IPS-20b (cell line): ENCODE measurements around the gene MYO5B.

Source experiments
- H3K27ac ChIP-seq: one replicate; pipeline ENCODE4 v1.5.1; 2013; ENCODE audit warnings: low read length
- H3K27me3 ChIP-seq: 2 replicates; pipeline ENCODE4 v1.6.1; 2013; ENCODE audit warnings: mild to moderate bottlenecking, low read length, inconsistent platforms; ENCODE audit not compliant: insufficient read depth
- H3K36me3 ChIP-seq: 2 replicates; pipeline ENCODE4 v1.6.1; 2013; ENCODE audit warnings: low read depth, mild to moderate bottlenecking, inconsistent platforms, low read length, moderate library complexity; ENCODE audit not compliant: insufficient read depth
- H3K4me1 ChIP-seq: 2 replicates; pipeline ENCODE4 v1.6.1; 2013; ENCODE audit warnings: mild to moderate bottlenecking, control low read depth, inconsistent platforms, low read length, moderate library complexity; ENCODE audit not compliant: insufficient read depth
- H3K4me3 ChIP-seq: 2 replicates; pipeline ENCODE4 v1.5.1; 2013; ENCODE audit warnings: mild to moderate bottlenecking, low read length, inconsistent platforms
- H3K9ac ChIP-seq: 2 replicates; pipeline ENCODE4 v1.6.1; 2013; ENCODE audit warnings: low read depth, mild to moderate bottlenecking, inconsistent platforms, low read length, moderate library complexity
- H3K9me3 ChIP-seq: 2 replicates; pipeline ENCODE4 v1.6.1; 2013; ENCODE audit warnings: mild to moderate bottlenecking, low read depth, low read length, inconsistent platforms; ENCODE audit not compliant: insufficient read depth

The MYO5B gene

GRCh38 chr18:50056185-50056584 is 138.8 kb downstream of the MYO5B start:
- H3K27ac ChIP-seq: no peak overlapping the region
- no peak overlapping the region for H3K9ac ChIP-seq
- no peaks in the 10 kb centered on the region for H3K4me1 ChIP-seq
- no peak overlapping the region for H3K4me3 ChIP-seq
- H3K36me3 ChIP-seq: no peaks in the 10 kb centered on the region
- H3K27me3 ChIP-seq: no peaks in the 10 kb centered on the region
- no peaks in the 10 kb centered on the region for H3K9me3 ChIP-seq

DNA sequence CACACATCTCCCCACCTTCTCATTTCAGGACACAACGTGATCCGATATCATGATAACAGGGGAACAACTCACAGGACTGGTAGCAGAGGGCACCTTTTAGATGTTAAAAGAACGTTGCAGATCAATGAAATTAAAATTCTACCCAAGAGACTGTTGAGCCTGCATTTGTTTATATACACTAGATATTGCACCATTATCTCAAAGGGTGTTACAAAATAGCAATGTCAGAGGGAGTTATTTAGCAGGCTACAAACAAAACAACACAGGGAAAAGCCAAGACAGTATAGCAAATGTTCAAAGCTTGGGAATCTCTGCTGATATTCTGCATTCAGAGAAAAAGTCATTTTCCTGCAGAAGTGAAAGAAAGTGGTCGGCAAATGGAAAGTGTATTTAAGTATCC is 139.5 kb downstream of the MYO5B start:
- Histone ChIP-seq H3K27me3 (no peaks in the 10 kb centered on the region), H3K9me3 (no peaks in the 10 kb centered on the region), H3K9ac (no peak overlapping the region), H3K4me1 (no peaks in the 10 kb centered on the region), H3K27ac (no peak overlapping the region), H3K4me3 (no peak overlapping the region), H3K36me3 (no peaks in the 10 kb centered on the region)

DNA sequence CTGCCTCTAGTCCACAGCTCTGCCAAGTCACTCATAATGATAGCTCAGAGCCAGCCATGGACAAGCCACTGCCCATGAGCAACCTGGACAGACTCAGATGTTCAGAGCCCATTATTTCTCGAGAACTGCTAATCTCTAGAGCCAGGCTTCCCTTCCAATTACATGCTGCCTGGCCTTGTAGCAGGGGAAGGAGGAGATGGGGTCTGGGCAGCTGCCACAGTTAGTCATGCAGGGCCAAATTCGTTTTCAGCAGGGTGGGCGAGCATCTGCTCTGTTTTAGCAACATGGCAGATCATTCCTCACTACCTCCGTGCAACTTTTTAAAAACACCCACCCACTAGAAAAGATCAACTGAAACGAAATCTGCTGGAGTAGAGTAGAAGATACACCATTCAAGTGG is 141.8 kb downstream of the MYO5B start:
- H3K4me1 ChIP-seq: no peaks in the 10 kb centered on the region
- no peak overlapping the region for H3K27ac ChIP-seq
- no peaks in the 10 kb centered on the region for H3K36me3 ChIP-seq
- no peaks in the 10 kb centered on the region for H3K9me3 ChIP-seq
- H3K4me3 ChIP-seq: no peak overlapping the region
- no peaks in the 10 kb centered on the region for H3K27me3 ChIP-seq
- no peak overlapping the region for H3K9ac ChIP-seq

DNA sequence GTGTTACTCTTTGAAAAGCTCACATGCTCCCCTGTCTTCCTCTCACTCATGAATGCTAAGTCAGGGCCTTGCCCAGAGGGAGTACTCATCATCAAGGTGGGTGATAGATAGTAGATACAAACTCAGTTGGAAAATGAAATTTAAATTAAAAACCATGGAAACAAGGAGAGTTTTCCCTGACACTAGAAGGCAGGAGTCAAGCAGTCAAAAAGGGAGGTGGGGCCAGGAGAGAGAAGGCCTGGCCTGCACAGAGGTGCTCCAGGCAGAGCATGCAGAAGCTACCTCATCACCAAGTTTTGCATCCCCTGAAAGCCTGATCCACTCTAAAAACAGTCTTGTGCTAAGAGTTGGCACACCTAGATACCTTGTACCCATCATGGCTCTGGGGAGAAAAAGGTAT is 143.7 kb downstream of the MYO5B start:
- no peak overlapping the region for H3K4me3 ChIP-seq
- no peaks in the 10 kb centered on the region for H3K4me1 ChIP-seq
- H3K36me3 ChIP-seq: no peaks in the 10 kb centered on the region
- no peak overlapping the region for H3K27ac ChIP-seq
- no peak overlapping the region for H3K9ac ChIP-seq
- H3K27me3 ChIP-seq: no peaks in the 10 kb centered on the region
- no peaks in the 10 kb centered on the region for H3K9me3 ChIP-seq

- Histone ChIP-seq H3K4me1 (no peaks in the 10 kb centered on the region), H3K9me3 (no peaks in the 10 kb centered on the region), H3K4me3 (no peak overlapping the region), H3K27me3 (no peaks in the 10 kb centered on the region), H3K27ac (no peak overlapping the region), H3K36me3 (no peaks in the 10 kb centered on the region), H3K9ac (no peak overlapping the region)
These were observed 149.8 kb downstream of the MYO5B start for GRCh38 chr18:50045126-50045525.

GRCh38 chr18:50044402-50044801 is 150.5 kb downstream of the MYO5B start:
- Histone ChIP-seq H3K27ac (no peak overlapping the region), H3K9ac (no peak overlapping the region), H3K4me3 (no peak overlapping the region), H3K4me1 (no peaks in the 10 kb centered on the region), H3K36me3 (no peaks in the 10 kb centered on the region), H3K9me3 (no peaks in the 10 kb centered on the region), H3K27me3 (no peaks in the 10 kb centered on the region)

- no peaks in the 10 kb centered on the region for H3K27me3 ChIP-seq
- H3K4me3 ChIP-seq: no peak overlapping the region
- no peaks in the 10 kb centered on the region for H3K9me3 ChIP-seq
- H3K9ac ChIP-seq: no peak overlapping the region
- no peaks in the 10 kb centered on the region for H3K4me1 ChIP-seq
- no peak overlapping the region for H3K27ac ChIP-seq
- no peaks in the 10 kb centered on the region for H3K36me3 ChIP-seq
These were observed 152.3 kb downstream of the MYO5B start for GRCh38 chr18:50042611-50043010.

DNA sequence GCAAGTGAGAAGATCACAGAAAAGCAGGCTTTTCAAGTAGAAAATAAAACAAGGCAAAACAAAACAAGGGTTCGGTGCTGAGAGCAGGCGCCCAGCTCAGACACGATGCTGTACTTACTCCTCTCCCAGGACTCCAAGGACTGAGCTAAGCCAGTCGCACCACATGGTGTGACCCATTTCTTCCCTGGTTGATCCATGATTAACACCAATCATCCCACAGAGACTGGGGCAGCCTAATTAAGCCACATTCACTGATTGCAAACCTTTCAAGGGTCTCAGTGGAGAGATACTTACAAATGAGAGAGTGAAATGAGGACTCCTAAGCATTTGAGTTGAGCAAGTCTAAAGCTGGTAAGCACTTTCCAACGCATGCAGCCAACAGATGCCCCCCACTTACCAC is 155.2 kb downstream of the MYO5B start:
- H3K27ac ChIP-seq: no peak overlapping the region
- H3K4me1 ChIP-seq: no peaks in the 10 kb centered on the region
- no peaks in the 10 kb centered on the region for H3K36me3 ChIP-seq
- no peaks in the 10 kb centered on the region for H3K9me3 ChIP-seq
- no peaks in the 10 kb centered on the region for H3K27me3 ChIP-seq
- no peak overlapping the region for H3K4me3 ChIP-seq
- H3K9ac ChIP-seq: no peak overlapping the region

DNA sequence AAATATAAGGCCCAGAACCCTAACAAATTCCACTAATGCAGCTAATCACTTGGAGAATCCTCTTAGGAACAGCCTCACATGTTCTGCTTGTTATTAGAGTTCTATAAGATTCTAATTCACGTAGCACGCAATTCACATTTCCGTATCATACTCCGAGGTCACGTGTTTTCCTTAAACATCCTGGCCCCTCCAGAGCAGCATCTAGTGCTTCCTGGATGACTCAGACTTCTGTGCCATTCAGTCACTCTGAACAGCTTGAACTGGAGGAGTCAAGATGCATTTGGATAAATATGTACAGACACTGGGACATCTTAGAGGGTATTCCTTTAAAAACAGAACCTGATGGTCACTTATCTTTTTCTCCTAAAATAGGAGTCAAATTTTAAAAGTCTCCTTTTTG is 156.5 kb downstream of the MYO5B start:
- H3K36me3 ChIP-seq: no peaks in the 10 kb centered on the region
- no peak overlapping the region for H3K9ac ChIP-seq
- H3K27me3 ChIP-seq: no peaks in the 10 kb centered on the region
- no peak overlapping the region for H3K4me3 ChIP-seq
- H3K9me3 ChIP-seq: no peaks in the 10 kb centered on the region
- no peak overlapping the region for H3K27ac ChIP-seq
- no peaks in the 10 kb centered on the region for H3K4me1 ChIP-seq

DNA sequence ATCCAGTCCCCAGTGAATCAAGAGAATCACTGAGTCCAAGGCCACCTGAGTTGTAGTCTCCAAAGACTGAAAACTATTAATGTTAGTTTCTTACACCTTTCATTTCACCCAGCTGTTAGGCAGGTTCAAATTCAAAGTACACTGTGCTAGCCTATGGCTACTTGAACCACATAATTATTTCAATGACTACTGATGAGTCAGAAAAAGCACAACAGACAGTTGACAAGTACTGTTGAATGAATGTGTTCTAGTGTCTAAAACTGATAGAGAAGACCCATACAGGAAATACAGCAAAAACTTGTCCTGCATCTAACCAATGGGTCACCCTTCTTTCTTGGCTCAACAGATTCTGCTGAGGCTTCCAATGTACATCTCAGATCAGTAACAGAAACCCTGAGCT is 160.9 kb downstream of the MYO5B start:
- no peaks in the 10 kb centered on the region for H3K4me1 ChIP-seq
- no peaks in the 10 kb centered on the region for H3K36me3 ChIP-seq
- no peak overlapping the region for H3K27ac ChIP-seq
- H3K9me3 ChIP-seq: no peaks in the 10 kb centered on the region
- H3K4me3 ChIP-seq: no peak overlapping the region
- no peak overlapping the region for H3K9ac ChIP-seq
- no peaks in the 10 kb centered on the region for H3K27me3 ChIP-seq

GRCh38 chr18:50033004-50033403 is 161.9 kb downstream of the MYO5B start:
- no peaks in the 10 kb centered on the region for H3K27me3 ChIP-seq
- no peaks in the 10 kb centered on the region for H3K9me3 ChIP-seq
- no peak overlapping the region for H3K4me3 ChIP-seq
- H3K27ac ChIP-seq: no peak overlapping the region
- no peaks in the 10 kb centered on the region for H3K4me1 ChIP-seq
- H3K36me3 ChIP-seq: no peaks in the 10 kb centered on the region
- H3K9ac ChIP-seq: no peak overlapping the region

DNA sequence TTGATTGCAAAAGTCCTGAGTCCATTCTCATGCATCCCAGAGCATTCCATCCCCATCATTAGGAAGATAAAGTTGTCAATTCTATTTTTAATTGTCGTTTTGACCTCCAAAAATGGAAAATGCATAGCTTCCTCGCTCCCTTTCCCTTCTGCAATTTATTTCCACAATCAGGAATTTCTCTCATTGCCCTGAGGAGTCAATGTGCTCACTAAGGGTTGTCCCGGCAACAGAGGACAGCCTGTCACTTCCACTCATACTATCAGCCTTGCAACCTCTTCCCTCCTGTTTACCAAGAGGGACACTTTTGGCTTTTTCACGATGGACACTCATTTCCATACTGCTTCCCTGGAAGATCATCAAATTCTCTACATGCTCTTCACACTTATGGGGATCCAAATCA is 164.8 kb downstream of the MYO5B start:
- Histone ChIP-seq H3K27ac (no peak overlapping the region), H3K36me3 (no peaks in the 10 kb centered on the region), H3K9ac (no peak overlapping the region), H3K27me3 (no peaks in the 10 kb centered on the region), H3K4me3 (no peak overlapping the region), H3K9me3 (no peaks in the 10 kb centered on the region), H3K4me1 (no peaks in the 10 kb centered on the region)

- Histone ChIP-seq H3K4me3 (no peak overlapping the region), H3K4me1 (no peaks in the 10 kb centered on the region), H3K27me3 (no peaks in the 10 kb centered on the region), H3K9me3 (no peaks in the 10 kb centered on the region), H3K9ac (no peak overlapping the region), H3K36me3 (no peaks in the 10 kb centered on the region), H3K27ac (no peak overlapping the region)
These were observed 167.0 kb downstream of the MYO5B start for GRCh38 chr18:50027996-50028395.
